GM21723 (cell line): ENCODE data around the gene DNAJC15.

Source experiments
- ATAC-seq: cut with Tn5 transposase; IDR thresholded peaks from one replicate; pipeline ENCODE4 v1.9.1; 2021; ENCODE audit warnings: mild to moderate bottlenecking, moderate library complexity; ENCODE audit not compliant: unreplicated experiment

Gene DNAJC15

GRCh38 chr13:43122791-43123190 lies 99.4 kb downstream of the DNAJC15 start:
- no peak for ATAC-seq

- ATAC-seq = no peak
Measured at GRCh38 chr13:43123856-43124255, 100.5 kb downstream of the DNAJC15 start.

- ATAC-seq = no peak
Measured at GRCh38 chr13:43124490-43124889, 101.1 kb downstream of the DNAJC15 start.

GRCh38 chr13:43126420-43126819 lies 103.0 kb downstream of the DNAJC15 start:
- ATAC-seq = no peak

GRCh38 chr13:43127103-43127798 lies 103.9 kb downstream of the DNAJC15 start:
- no peak for ATAC-seq

GRCh38 chr13:43127827-43128226 lies 104.4 kb downstream of the DNAJC15 start:
- no peak for ATAC-seq

- no peak for ATAC-seq
Measured at GRCh38 chr13:43128504-43128961, 105.1 kb downstream of the DNAJC15 start.

GRCh38 chr13:43129066-43129465 lies 105.7 kb downstream of the DNAJC15 start:
- ATAC-seq = no peak

- no peak for ATAC-seq
Measured at GRCh38 chr13:43129511-43130110, 106.2 kb downstream of the DNAJC15 start.

GRCh38 chr13:43132257-43132656 lies 108.9 kb downstream of the DNAJC15 start:
- no peak for ATAC-seq

GRCh38 chr13:43132911-43133310 lies 109.5 kb downstream of the DNAJC15 start:
- no peak for ATAC-seq

GRCh38 chr13:43133792-43134191 lies 110.4 kb downstream of the DNAJC15 start:
- ATAC-seq = no peak

GRCh38 chr13:43134868-43135267 lies 111.5 kb downstream of the DNAJC15 start:
- ATAC-seq = no peak

GRCh38 chr13:43135516-43135915 lies 112.1 kb downstream of the DNAJC15 start:
- ATAC-seq = no peak

- ATAC-seq = no peak
Measured at GRCh38 chr13:43136920-43137575, 113.7 kb downstream of the DNAJC15 start.

- ATAC-seq = no peak
Measured at GRCh38 chr13:43139211-43139610, 115.8 kb downstream of the DNAJC15 start.

GRCh38 chr13:43139921-43140320 lies 116.5 kb downstream of the DNAJC15 start:
- ATAC-seq = no peak

GRCh38 chr13:43140985-43141384 lies 117.6 kb downstream of the DNAJC15 start:
- ATAC-seq = no peak

- ATAC-seq = no peak
Measured at GRCh38 chr13:43141685-43142084, 118.3 kb downstream of the DNAJC15 start.

- ATAC-seq = no peak
Measured at GRCh38 chr13:43143591-43143990, 120.2 kb downstream of the DNAJC15 start.

GRCh38 chr13:43145534-43146196 lies 122.3 kb downstream of the DNAJC15 start:
- ATAC-seq = no peak

- ATAC-seq = no peak
Measured at GRCh38 chr13:43146400-43146799, 123.0 kb downstream of the DNAJC15 start.
